HepG2 (cell line): ENCODE results near the gene CDC37L1. TPM values are rescaled to one million over a fixed set of nuclear protein-coding genes. Genes with fewer than 3 reads are reported as not detected.

Source experiments
- ARNT ChIP-seq: fragments of 450-650 bp; IDR thresholded peaks from 2 replicates; pipeline ENCODE4 v1.6.1; 2017
- ATF2 ChIP-seq: sonication (generic); formaldehyde crosslinking; IDR thresholded peaks from 2 replicates; pipeline ENCODE4 v1.4.0; 2020; ENCODE audit warnings: missing genetic modification reagents
- EZH2 ChIP-seq: conservative IDR thresholded peaks from 2 replicates; pipeline ENCODE4 v1.6.1; 2012; ENCODE audit warnings: mild to moderate bottlenecking, low read depth, low read length, moderate library complexity
- FOSL2 ChIP-seq: sonication (generic); formaldehyde crosslinking; IDR thresholded peaks from 2 replicates; pipeline ENCODE4 v1.4.0; 2020; ENCODE audit warnings: missing genetic modification reagents
- GATAD2A ChIP-seq: IDR thresholded peaks from 2 replicates; pipeline ENCODE4 v1.6.1; 2016
- GFI1 ChIP-seq: sonication (generic); formaldehyde crosslinking; IDR thresholded peaks from 2 replicates; pipeline ENCODE4 v1.5.0; 2020; ENCODE audit warnings: missing genetic modification reagents, mild to moderate bottlenecking, borderline replicate concordance
- GZF1 ChIP-seq: sonication (generic); formaldehyde crosslinking; IDR thresholded peaks from 2 replicates; pipeline ENCODE4 v1.5.1; 2020; ENCODE audit warnings: mild to moderate bottlenecking, missing genetic modification reagents
- HDAC1 ChIP-seq: sonication (generic); formaldehyde crosslinking; IDR thresholded peaks from 2 replicates; pipeline ENCODE4 v1.5.1; 2020; ENCODE audit warnings: mild to moderate bottlenecking, missing genetic modification reagents
- IRF9 ChIP-seq: sonication (generic); formaldehyde crosslinking; IDR thresholded peaks from 2 replicates; pipeline ENCODE4 v1.8.0; 2022; ENCODE audit warnings: missing genetic modification reagents, mild to moderate bottlenecking, borderline replicate concordance
- KLF15 ChIP-seq: sonication (generic); formaldehyde crosslinking; IDR thresholded peaks from 2 replicates; pipeline ENCODE4 v1.8.1; 2023; ENCODE audit warnings: borderline replicate concordance, mild to moderate bottlenecking, inconsistent platforms, missing genetic modification reagents, mixed read lengths
- NFE2L2 ChIP-seq: fragments of 150-350 bp; IDR thresholded peaks from 2 replicates; pipeline ENCODE4 v1.6.1; 2014; ENCODE audit warnings: low read length
- NPAS2 ChIP-seq: sonication (generic); formaldehyde crosslinking; IDR thresholded peaks from 2 replicates; pipeline ENCODE4 v1.8.0; 2022; ENCODE audit warnings: mild to moderate bottlenecking, missing genetic modification reagents, borderline replicate concordance
- RAD51 ChIP-seq: fragments of 450-650 bp; IDR thresholded peaks from 2 replicates; pipeline ENCODE4 v1.6.1; 2016; ENCODE audit warnings: borderline replicate concordance
- RORA ChIP-seq: sonication (generic); formaldehyde crosslinking; IDR thresholded peaks from 2 replicates; pipeline ENCODE4 v1.5.0; 2020; ENCODE audit warnings: mild to moderate bottlenecking, missing genetic modification reagents, moderate library complexity
- SMAD3 ChIP-seq: sonication (generic); formaldehyde crosslinking; IDR thresholded peaks from 2 replicates; pipeline ENCODE4 v1.4.0; 2020; ENCODE audit warnings: missing genetic modification reagents
- WIZ ChIP-seq: sonication (generic); formaldehyde crosslinking; IDR thresholded peaks from 2 replicates; pipeline ENCODE4 v1.5.1; 2020; ENCODE audit warnings: mild to moderate bottlenecking, missing genetic modification reagents
- ZFP36L2 ChIP-seq: sonication (generic); formaldehyde crosslinking; IDR thresholded peaks from 2 replicates; pipeline ENCODE4 v1.4.0; 2020; ENCODE audit warnings: missing genetic modification reagents
- ZNF232 ChIP-seq: sonication (generic); formaldehyde crosslinking; IDR thresholded peaks from 2 replicates; pipeline ENCODE4 v1.4.0; 2020; ENCODE audit warnings: missing genetic modification reagents, borderline replicate concordance
- ZNF274 ChIP-seq: sonication (generic); formaldehyde crosslinking; IDR thresholded peaks from 2 replicates; pipeline ENCODE4 v1.5.1; 2020; ENCODE audit warnings: mild to moderate bottlenecking, missing genetic modification reagents
- ZNF280B ChIP-seq: sonication (generic); formaldehyde crosslinking; IDR thresholded peaks from 2 replicates; pipeline ENCODE4 v1.5.0; 2020; ENCODE audit warnings: missing genetic modification reagents, mild to moderate bottlenecking, borderline replicate concordance
- ZNF83 ChIP-seq: sonication (generic); formaldehyde crosslinking; IDR thresholded peaks from 2 replicates; pipeline ENCODE4 v1.4.0; 2020; ENCODE audit warnings: missing genetic modification reagents, mild to moderate bottlenecking, borderline replicate concordance
- polyA plus RNA-seq, 8 experiments: library from polyadenylated mRNA; depleted of rRNA in 3 of 8; stranded (reverse) in 7 of 8; unstranded in 1 of 8; fragments of >200 nt; fragmentation: Illumina TruSeq in 4 of 8; extraction: Trizol in 4 of 8; gene quantifications; 2 replicates each; pipeline versions ENCODE4 v1.2.1 to v1.2.3, GENCODE V29; 2011 to 2016; ENCODE audit warnings: low read depth in 4 of 8, missing spikeins in 1 of 8, mixed read lengths in 1 of 8; ENCODE audit not compliant: insufficient read depth in 1 of 8
- total RNA-seq, 5 experiments: library from RNA; depleted of rRNA; stranded (reverse); fragments of >200 nt; fragmentation: Illumina TruSeq; extraction: Trizol; gene quantifications; 2 replicates each; pipeline ENCODE4 v1.2.3, GENCODE V29; 2016; ENCODE audit warnings: low read depth in 1 of 5
- TF ChIP-seq, protein P1 (sequence below): sonication (generic); formaldehyde crosslinking; IDR thresholded peaks from 2 replicates; pipeline ENCODE4 v1.4.0; 2020; ENCODE audit warnings: missing genetic modification reagents, mild to moderate bottlenecking, borderline replicate concordance

Gene CDC37L1
- total and polyA plus RNA-seq, 2 of the 13 experiments (the other 11 are each of a cell fraction or from before 2014, with no cell fraction given): 5.5 to 17.0 TPM

GRCh38 chr9:4662108-4662988, 17.0 kb upstream of the CDC37L1 start, which contains the start of gene PLPP6 (continued):
- TF ChIP-seq KLF15 (CRISPR knock-in tag): 0 out of 2 replicates have a peak, but pooled peaks have one; percentile 55
- TF ChIP-seq NPAS2 (CRISPR knock-in tag): no peak
- TF ChIP-seq ZFP36L2: no peak
- TF ChIP-seq ZNF232: peak; percentile 86; the same call in 1 of the 2 replicates
- TF ChIP-seq, protein P1, sequence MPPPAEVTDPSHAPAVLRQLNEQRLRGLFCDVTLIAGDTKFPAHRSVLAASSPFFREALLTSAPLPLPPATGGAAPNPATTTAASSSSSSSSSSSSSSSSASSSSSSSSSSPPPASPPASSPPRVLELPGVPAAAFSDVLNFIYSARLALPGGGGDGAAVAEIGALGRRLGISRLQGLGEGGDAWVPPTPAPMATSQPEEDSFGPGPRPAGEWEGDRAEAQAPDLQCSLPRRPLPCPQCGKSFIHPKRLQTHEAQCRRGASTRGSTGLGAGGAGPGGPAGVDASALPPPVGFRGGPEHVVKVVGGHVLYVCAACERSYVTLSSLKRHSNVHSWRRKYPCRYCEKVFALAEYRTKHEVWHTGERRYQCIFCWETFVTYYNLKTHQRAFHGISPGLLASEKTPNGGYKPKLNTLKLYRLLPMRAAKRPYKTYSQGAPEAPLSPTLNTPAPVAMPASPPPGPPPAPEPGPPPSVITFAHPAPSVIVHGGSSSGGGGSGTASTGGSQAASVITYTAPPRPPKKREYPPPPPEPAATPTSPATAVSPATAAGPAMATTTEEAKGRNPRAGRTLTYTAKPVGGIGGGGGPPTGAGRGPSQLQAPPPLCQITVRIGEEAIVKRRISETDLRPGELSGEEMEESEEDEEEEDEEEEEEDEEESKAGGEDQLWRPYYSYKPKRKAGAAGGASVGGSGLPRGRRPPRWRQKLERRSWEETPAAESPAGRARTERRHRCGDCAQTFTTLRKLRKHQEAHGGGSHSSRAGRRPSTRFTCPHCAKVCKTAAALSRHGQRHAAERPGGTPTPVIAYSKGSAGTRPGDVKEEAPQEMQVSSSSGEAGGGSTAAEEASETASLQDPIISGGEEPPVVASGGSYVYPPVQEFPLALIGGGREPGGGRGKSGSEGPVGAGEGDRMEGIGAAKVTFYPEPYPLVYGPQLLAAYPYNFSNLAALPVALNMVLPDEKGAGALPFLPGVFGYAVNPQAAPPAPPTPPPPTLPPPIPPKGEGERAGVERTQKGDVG (CRISPR knock-in tag): no peak
- TF ChIP-seq GZF1 (CRISPR knock-in tag): peak; percentile 62; the same call in 1 of the 2 replicates
- TF ChIP-seq GATAD2A (CRISPR knock-in tag): peak; percentile 67
- no peak for TF ChIP-seq RORA (CRISPR knock-in tag)
- peak; percentile 94 for TF ChIP-seq HDAC1 (CRISPR knock-in tag)
- 0 out of 2 replicates have a peak, but pooled peaks have one; percentile 3 for TF ChIP-seq ZNF280B
- no peak for TF ChIP-seq RAD51
- 0 out of 2 replicates have a peak, but pooled peaks have one; percentile 66 for TF ChIP-seq ZNF274 (CRISPR knock-in tag)
- TF ChIP-seq EZH2: no peak
- TF ChIP-seq FOSL2 (CRISPR knock-in tag): peak; percentile 63
- TF ChIP-seq WIZ (CRISPR knock-in tag): no peak; the same call in 1 of the 2 replicates
- TF ChIP-seq IRF9 (CRISPR knock-in tag): 0 out of 2 replicates have a peak, but pooled peaks have one; percentile 63
- 0 out of 2 replicates have a peak, but pooled peaks have one; percentile 72 for TF ChIP-seq ZNF83 (CRISPR knock-in tag)
- TF ChIP-seq ARNT: no peak
- no peak; the same call in 1 of the 2 replicates for TF ChIP-seq SMAD3 (CRISPR knock-in tag)
- peak; percentile 62 for TF ChIP-seq ATF2 (CRISPR knock-in tag)
- TF ChIP-seq GFI1: peak; percentile 67; the same call in 1 of the 2 replicates
- no peak for TF ChIP-seq NFE2L2
